Neural progenitor cell (in vitro differentiated cells): Measurements from ENCODE around the gene TET2.

ENCODE experiments used
- EZH2 ChIP-seq: fragments of 200-600 bp; sonication (generic); IDR thresholded peaks from 2 replicates; pipeline ENCODE4 v1.6.1; 2017; ENCODE audit warnings: antibody characterized with exemption, mild to moderate bottlenecking, moderate library complexity
- EZH2phosphoT487 ChIP-seq: fragments of 200-600 bp; sonication (generic); IDR thresholded peaks from 2 replicates; pipeline ENCODE4 v1.6.1; 2017; ENCODE audit warnings: antibody characterized with exemption
- TF ChIP-seq, protein P1 (sequence below): fragments of 200-600 bp; sonication (generic); IDR thresholded peaks from 2 replicates; pipeline ENCODE4 v1.5.1; 2017; ENCODE audit warnings: antibody characterized with exemption, mild to moderate bottlenecking

DNA sequence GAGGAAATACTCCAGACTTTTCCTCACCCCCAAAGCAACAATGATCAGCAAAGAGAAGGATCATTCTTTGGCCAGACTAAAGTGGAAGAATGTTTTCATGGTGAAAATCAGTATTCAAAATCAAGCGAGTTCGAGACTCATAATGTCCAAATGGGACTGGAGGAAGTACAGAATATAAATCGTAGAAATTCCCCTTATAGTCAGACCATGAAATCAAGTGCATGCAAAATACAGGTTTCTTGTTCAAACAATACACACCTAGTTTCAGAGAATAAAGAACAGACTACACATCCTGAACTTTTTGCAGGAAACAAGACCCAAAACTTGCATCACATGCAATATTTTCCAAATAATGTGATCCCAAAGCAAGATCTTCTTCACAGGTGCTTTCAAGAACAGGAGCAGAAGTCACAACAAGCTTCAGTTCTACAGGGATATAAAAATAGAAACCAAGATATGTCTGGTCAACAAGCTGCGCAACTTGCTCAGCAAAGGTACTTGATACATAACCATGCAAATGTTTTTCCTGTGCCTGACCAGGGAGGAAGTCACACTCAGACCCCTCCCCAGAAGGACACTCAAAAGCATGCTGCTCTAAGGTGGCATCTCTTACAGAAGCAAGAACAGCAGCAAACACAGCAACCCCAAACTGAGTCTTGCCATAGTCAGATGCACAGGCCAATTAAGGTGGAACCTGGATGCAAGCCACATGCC is 89.7 kb downstream of the TET2 start:
- TF ChIP-seq, protein P1, sequence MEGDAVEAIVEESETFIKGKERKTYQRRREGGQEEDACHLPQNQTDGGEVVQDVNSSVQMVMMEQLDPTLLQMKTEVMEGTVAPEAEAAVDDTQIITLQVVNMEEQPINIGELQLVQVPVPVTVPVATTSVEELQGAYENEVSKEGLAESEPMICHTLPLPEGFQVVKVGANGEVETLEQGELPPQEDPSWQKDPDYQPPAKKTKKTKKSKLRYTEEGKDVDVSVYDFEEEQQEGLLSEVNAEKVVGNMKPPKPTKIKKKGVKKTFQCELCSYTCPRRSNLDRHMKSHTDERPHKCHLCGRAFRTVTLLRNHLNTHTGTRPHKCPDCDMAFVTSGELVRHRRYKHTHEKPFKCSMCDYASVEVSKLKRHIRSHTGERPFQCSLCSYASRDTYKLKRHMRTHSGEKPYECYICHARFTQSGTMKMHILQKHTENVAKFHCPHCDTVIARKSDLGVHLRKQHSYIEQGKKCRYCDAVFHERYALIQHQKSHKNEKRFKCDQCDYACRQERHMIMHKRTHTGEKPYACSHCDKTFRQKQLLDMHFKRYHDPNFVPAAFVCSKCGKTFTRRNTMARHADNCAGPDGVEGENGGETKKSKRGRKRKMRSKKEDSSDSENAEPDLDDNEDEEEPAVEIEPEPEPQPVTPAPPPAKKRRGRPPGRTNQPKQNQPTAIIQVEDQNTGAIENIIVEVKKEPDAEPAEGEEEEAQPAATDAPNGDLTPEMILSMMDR: no peak
- TF ChIP-seq EZH2 (no peak), EZH2phosphoT487 (no peak)
